GM21528 (cell line): Measurements from ENCODE around the gene POU2AF2.
"Not testable (repeated sequence)": the region's sequence is repeated elsewhere in the genome, so short reads cannot be mapped to it uniquely, and the experiment has no call there.

ENCODE experiments used
- ATAC-seq: cut with Tn5 transposase; IDR thresholded peaks from one replicate; pipeline ENCODE4 v1.9.1; 2021; ENCODE audit warnings: mild to moderate bottlenecking, moderate library complexity; ENCODE audit not compliant: unreplicated experiment, low FRiP score

The POU2AF2 gene

GRCh38 chr11:111253630-111254029 lies 8.1 kb downstream of the POU2AF2 start:
- no peak for ATAC-seq

GRCh38 chr11:111258046-111258445 lies 12.5 kb downstream of the POU2AF2 start:
- no peak for ATAC-seq

GRCh38 chr11:111259896-111260295 lies 14.4 kb downstream of the POU2AF2 start:
- ATAC-seq, result no peak

GRCh38 chr11:111260811-111261210 lies 15.3 kb downstream of the POU2AF2 start:
- ATAC-seq, result no peak

- ATAC-seq, result no peak
Observed at GRCh38 chr11:111264646-111265045, 19.1 kb downstream of the POU2AF2 start.

GRCh38 chr11:111265421-111265820 lies 19.9 kb downstream of the POU2AF2 start:
- no peak for ATAC-seq

- ATAC-seq, result not testable (repeated sequence)
Observed at GRCh38 chr11:111268303-111268702, 22.8 kb downstream of the POU2AF2 start.

GRCh38 chr11:111269146-111269868 lies 23.8 kb downstream of the POU2AF2 start:
- ATAC-seq, result no peak

GRCh38 chr11:111272420-111272819 lies 26.9 kb downstream of the POU2AF2 start:
- ATAC-seq, result no peak

- no peak for ATAC-seq
Observed at GRCh38 chr11:111282562-111283075, 37.1 kb downstream of the POU2AF2 start.

- no peak for ATAC-seq
Observed at GRCh38 chr11:111283945-111284481, 38.5 kb downstream of the POU2AF2 start.

- no peak for ATAC-seq
Observed at GRCh38 chr11:111285189-111286091, 39.9 kb downstream of the POU2AF2 start.

- no peak for ATAC-seq
Observed at GRCh38 chr11:111291764-111292163, 46.2 kb downstream of the POU2AF2 start.

GRCh38 chr11:111292408-111292807 lies 46.9 kb downstream of the POU2AF2 start:
- ATAC-seq, result not testable (repeated sequence)

GRCh38 chr11:111296196-111296595 lies 50.7 kb downstream of the POU2AF2 start:
- no peak for ATAC-seq

GRCh38 chr11:111297696-111298095 lies 52.2 kb downstream of the POU2AF2 start:
- no peak for ATAC-seq

GRCh38 chr11:111298413-111299100 lies 53.0 kb downstream of the POU2AF2 start, which contains the start of gene POU2AF3:
Gene POU2AF3 (plus strand): TSS chr11:111298546. CDS start chr11:111298582, 36 bp downstream.
- no peak for ATAC-seq

- ATAC-seq, result no peak
Observed at GRCh38 chr11:111299101-111300026, 53.8 kb downstream of the POU2AF2 start.

- ATAC-seq, result no peak
Observed at GRCh38 chr11:111300569-111300968, 55.0 kb downstream of the POU2AF2 start.
